Measurements from ENCODE around the gene DSTYK.
"Not testable (repeated sequence)": the region's sequence is repeated elsewhere in the genome, so short reads cannot be mapped to it uniquely, and the experiment has no call there.

DSTYK gene

DNA sequence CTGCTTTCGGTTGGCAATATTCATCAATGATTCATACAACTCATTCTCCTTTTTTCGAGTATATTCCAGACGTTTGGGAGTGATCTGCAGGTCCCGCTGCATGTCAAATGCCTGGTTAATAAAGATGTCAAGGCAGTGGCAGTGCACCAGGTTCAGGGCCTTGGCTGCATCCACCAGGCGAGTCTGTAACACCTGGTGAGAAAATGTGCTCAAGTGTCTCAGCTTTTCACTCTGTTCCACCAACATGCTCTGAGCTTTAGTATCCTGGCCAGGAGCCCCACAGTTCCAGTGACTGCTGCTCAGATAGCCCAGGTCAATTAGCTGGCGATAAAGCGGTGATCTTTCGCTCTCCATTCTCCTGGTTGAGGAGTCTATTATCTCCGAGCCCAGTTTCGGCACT is 42.3 kb downstream of the DSTYK start:
- no peak for DNase-seq

GRCh38 chr1:205168291-205168690 is 43.2 kb downstream of the DSTYK start:
- DNase-seq: no peak

DNA sequence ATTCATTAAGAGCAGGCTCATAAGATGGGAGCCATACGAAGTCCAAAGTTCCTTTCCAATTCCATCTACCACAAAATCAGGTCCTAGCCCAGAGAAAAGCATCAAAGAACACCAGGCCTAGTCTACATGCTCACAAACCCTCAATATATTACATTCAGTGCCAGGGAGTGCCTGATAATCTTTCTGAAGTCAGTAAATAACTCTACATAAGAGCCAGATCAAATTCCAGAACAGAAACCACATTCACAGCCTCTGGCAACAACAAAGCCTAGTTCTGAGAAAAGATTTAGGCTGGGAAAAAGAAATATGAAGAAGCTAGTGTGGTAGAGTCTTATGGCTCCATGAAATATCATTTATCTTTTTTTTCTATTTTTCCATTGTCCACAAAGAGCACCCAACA is 49.2 kb downstream of the DSTYK start:
- no peak for DNase-seq

DNA sequence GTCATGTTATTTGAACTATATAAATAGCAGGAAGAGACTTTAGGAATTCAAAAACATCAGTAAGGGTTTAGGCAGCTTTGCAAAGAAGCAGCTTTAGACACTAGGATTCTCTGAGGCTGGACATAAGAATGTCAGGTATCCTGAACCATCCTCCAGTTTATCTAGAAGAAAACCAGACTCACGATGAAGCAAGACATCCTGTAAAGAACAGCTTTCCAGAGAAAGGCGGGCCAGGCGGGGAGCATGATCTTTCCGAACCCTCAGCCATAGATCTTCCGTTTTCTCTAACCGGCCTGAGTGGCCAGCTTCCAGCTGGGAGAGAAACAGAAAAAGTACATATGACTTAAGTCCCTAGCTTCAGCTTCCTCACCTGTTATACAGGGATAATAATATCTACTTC is 50.4 kb downstream of the DSTYK start:
- no peak for DNase-seq

DNA sequence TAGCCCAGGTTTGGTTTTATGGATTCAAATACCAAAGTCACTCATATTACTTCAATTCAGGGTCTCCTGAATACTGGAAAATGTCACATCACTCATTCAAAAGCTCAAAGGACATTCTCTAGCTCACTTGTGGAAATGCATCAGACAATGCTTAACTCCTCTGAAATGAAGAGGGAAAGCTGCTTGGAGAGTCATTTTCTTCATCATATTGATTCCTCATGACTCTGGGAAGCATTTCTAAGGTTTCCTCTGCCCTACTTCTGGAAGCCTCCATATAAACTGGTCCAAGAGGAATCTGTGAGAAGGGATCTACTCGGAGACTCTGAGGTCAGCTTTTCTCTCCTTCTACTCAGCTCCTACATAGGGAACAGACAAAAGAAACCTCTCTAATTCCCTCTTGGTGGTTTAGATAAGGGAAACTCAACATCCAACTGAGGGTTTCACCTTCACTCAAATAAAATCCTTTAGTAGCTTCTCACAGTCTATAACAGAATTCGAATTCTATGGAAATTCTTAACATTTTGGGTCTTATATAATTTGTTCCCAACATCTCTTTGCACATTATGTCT is 53.4 kb downstream of the DSTYK start:
- DNase-seq: no peak

- DNase-seq: not testable (repeated sequence)
These were observed 55.7 kb downstream of the DSTYK start for GRCh38 chr1:205155665-205156377.

GRCh38 chr1:205152505-205152904 is 59.0 kb downstream of the DSTYK start:
- DNase-seq: no peak

DNA sequence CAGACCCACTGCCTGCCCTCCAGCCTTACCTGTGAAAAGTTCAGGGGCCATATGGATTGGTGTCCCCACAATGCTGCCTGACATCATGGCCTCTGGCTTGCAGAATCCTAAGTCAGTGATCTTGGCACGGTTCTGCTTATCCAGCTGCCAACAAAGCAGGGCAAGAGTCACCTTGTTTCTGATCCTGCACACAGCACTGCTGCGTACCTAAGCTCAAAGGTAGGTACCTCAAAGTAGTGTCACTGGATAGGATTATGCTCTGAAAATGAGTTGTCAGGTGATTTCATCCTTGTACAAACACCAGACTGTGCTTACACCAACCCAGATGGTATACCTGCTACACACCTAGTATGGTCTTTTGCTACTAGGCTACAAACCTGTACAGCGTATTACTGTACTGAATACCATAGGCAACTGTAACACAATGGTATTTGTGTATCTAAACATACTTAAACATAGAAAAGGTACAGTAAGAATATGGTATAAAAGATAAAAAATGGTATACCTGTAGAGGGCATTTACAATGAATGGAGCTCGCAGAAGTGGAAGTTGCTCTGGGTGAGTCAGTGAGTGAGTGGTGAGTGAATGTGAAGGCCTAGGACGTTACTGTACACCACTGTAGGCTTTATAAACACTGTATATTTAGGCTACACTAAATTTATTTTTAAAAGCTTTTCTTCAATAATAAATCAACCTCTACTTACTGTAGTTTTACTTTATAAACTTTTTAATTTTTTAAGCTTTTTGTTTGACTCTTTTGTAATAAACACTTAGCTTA is 60.7 kb downstream of the DSTYK start:
- DNase-seq: no peak

DNA sequence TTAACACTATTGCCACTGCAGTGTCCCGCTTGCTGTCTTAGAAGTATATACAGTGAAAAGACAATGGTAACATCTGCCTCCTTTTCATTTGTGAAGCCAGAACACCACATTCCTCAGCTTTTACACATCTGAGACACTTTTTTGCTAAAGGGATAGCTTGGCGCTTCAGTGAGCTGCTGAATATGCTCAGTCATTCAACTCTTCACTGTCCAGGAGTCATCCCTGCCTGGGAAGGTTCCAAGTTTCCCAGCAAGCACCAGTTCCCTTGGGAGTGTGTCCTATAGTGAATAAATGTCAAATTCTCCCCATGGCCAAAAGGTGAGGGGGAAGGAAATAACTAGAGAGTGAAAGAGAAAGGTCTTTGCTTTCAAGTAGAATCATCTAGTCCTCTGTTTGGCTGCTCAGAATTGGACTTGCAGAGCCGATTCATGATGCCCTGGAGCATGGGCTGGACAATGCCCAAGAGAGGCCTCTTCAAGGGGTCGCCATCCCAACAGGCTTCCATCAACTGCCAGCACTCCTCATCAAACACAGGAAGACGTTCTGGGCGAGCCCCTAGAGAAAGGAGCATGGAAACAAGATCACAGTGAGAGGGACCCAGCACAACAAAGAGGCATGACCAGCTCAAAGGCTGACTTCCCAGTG is 64.2 kb downstream of the DSTYK start:
- DNase-seq: no peak

DNA sequence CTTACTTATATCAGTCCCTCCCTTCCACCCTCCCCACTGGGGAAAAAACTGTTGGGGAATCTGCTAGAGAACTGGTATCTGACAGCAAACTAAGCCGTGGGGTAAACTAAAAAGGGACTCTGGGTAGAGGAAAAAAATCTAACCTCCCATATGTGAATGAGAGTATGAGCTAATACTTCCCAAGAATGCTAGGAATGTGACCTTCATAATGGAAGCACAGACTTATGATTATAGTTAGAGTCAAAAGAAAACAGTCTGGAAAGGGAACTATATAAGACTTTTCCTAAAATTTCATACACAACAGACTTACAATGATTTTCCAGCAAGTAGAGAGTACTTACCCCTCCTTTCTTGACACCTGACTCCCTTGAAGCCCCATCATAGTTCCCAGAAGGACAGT is 66.8 kb downstream of the DSTYK start:
- no peak for DNase-seq

DNA sequence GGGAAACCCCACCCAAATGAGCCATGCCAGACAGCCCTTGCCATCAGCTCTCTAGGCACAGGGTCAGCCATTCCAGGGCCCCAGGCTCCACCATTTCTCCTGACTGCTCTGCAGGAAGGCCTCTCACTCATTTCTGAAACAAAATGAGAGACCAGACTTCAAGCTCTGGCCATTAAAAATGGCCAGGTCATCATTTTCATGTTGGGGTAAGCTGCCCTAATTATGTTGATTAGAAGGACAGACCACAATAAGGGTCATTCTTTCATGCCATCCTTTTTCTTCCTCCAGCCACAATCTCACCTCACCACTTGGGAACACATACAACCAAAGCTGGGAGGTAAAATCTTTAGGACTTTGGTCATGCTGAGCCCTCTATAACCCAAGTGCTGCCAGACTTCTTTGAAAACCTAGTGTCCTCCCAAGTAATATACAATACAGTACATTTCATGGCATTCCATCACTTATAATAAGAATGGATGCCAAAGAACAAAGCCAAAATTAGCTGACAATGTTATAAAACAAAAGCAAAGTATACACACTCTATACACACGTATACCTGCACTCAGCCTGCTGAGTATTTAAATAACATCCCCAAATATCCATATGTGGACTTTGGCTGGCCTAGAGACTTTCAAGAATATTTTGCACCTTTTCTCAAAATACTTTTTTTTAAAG is 67.3 kb downstream of the DSTYK start:
- no peak for DNase-seq

- DNase-seq: no peak
These were observed 69.4 kb downstream of the DSTYK start for GRCh38 chr1:205142102-205142469.

- peak; percentile 51 for DNase-seq
These were observed 70.0 kb downstream of the DSTYK start for GRCh38 chr1:205141236-205142101.

- no peak for DNase-seq
These were observed 71.4 kb downstream of the DSTYK start for GRCh38 chr1:205140113-205140512.

GRCh38 chr1:205137901-205138300 is 73.6 kb downstream of the DSTYK start:
- no peak for DNase-seq

- no peak for DNase-seq
These were observed 78.2 kb downstream of the DSTYK start for GRCh38 chr1:205133287-205133686.

GRCh38 chr1:205129447-205130029 is 82.0 kb downstream of the DSTYK start:
- DNase-seq: no peak

- DNase-seq: no peak
These were observed 83.5 kb downstream of the DSTYK start for GRCh38 chr1:205128050-205128449.

DNA sequence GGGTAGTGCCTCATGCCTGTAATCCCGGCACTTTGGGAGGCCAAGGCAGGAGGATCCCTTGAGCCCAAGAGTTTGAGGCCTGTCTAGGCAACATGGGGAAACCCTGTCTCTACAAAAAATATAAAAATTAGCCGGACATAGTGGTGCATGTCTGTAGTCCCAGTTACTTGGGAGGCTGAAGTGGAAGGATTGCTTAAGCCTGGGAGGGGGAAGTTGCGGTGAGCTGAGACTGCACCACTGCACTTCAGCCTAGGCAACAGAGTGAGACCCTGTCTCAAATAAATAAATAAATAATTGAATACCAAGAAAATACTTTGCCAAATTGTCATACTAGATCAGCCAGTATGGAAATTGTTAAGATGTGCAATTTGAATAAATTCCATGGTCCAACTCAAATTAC is 83.9 kb downstream of the DSTYK start:
- DNase-seq: no peak

DNA sequence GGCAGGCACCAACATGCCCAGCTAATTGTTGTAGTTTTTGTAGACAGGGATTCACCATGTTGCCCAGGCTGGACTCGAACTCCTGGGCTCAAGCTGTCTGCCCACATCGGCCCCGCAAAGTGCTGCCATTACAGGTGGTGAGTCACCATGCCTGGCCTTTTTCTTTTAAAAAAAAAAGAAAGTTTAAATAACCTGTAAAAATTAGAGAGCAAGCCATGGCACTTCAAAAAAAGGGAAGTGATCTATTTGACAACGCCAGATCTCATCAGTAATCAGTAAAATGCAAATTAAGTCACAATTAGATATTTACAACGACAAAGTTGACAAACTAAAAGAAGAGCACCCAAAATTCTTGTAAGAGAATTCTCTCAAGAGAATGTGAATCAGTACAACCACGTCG is 86.8 kb downstream of the DSTYK start:
- no peak for DNase-seq

GRCh38 chr1:205122489-205122882 is 89.0 kb downstream of the DSTYK start:
- DNase-seq: peak; percentile 90

All from KG1 (cell line).